Measurements from ENCODE around the gene ACSL3. TPM values are rescaled to one million over a fixed set of nuclear protein-coding genes. Genes with fewer than 3 reads are reported as not detected.

The ACSL3 gene
- total RNA-seq, 1 donor from 2014 or later: 91.5 TPM

GRCh38 chr2:222928335-222928734 is 67.5 kb downstream of the ACSL3 start:
- Histone ChIP-seq H3K27ac (no peak overlapping the region), H3K9me3 (no peaks in the 10 kb centered on the region), H3K4me1 (no peaks in the 10 kb centered on the region), H3K27me3 (no peaks in the 10 kb centered on the region), H3K36me3 (peaks cover 61% of the 10 kb centered on the region), H3K4me3 (no peak overlapping the region)
- intact Hi-C loops (cut with DNase I): no loop called here
- TF ChIP-seq CTCF (IDR thresholded peaks at IDR 0.05): no peak
- no peak for DNase-seq
- ATAC-seq: no peak

GRCh38 chr2:222930862-222931261 is 70.0 kb downstream of the ACSL3 start:
- Histone ChIP-seq H3K4me3 (no peak overlapping the region), H3K27ac (no peak overlapping the region), H3K9me3 (no peaks in the 10 kb centered on the region), H3K36me3 (peaks cover 74% of the 10 kb centered on the region), H3K4me1 (no peaks in the 10 kb centered on the region), H3K27me3 (no peaks in the 10 kb centered on the region)
- TF ChIP-seq CTCF (IDR thresholded peaks at IDR 0.05): no peak
- ATAC-seq (peak; percentile 27), DNase-seq (no peak)
- intact Hi-C loops (cut with DNase I): no loop called here

GRCh38 chr2:222931659-222932058 is 70.8 kb downstream of the ACSL3 start:
- no peak overlapping the region for H3K27ac ChIP-seq
- no peaks in the 10 kb centered on the region for H3K4me1 ChIP-seq
- no peak for TF ChIP-seq CTCF (IDR thresholded peaks at IDR 0.05)
- ATAC-seq: no peak
- intact Hi-C loops (cut with DNase I): no loop called here
- DNase-seq: no peak
- H3K4me3 ChIP-seq: no peak overlapping the region
- no peaks in the 10 kb centered on the region for H3K27me3 ChIP-seq
- H3K9me3 ChIP-seq: no peaks in the 10 kb centered on the region
- H3K36me3 ChIP-seq: peaks cover 78% of the 10 kb centered on the region

GRCh38 chr2:222933458-222933857 is 72.6 kb downstream of the ACSL3 start:
- DNase-seq: no peak
- H3K9me3 ChIP-seq: no peaks in the 10 kb centered on the region
- no peak overlapping the region for H3K27ac ChIP-seq
- peaks cover 61% of the 10 kb centered on the region for H3K36me3 ChIP-seq
- H3K4me1 ChIP-seq: no peaks in the 10 kb centered on the region
- no peak overlapping the region for H3K4me3 ChIP-seq
- intact Hi-C loops (cut with DNase I): no loop called here
- TF ChIP-seq CTCF (IDR thresholded peaks at IDR 0.05): no peak
- ATAC-seq: no peak
- H3K27me3 ChIP-seq: no peaks in the 10 kb centered on the region

GRCh38 chr2:222935688-222936298 is 75.0 kb downstream of the ACSL3 start:
- no peak for TF ChIP-seq CTCF (IDR thresholded peaks at IDR 0.05)
- H3K27ac ChIP-seq: no peak overlapping the region
- no peak overlapping the region for H3K4me3 ChIP-seq
- H3K27me3 ChIP-seq: no peaks in the 10 kb centered on the region
- no peak for ATAC-seq
- DNase-seq: no peak
- no peaks in the 10 kb centered on the region for H3K9me3 ChIP-seq
- no peaks in the 10 kb centered on the region for H3K4me1 ChIP-seq
- intact Hi-C loops (cut with DNase I): no loop called here
- H3K36me3 ChIP-seq: peaks cover 58% of the 10 kb centered on the region

GRCh38 chr2:222936705-222937104 is 75.9 kb downstream of the ACSL3 start:
- no peak for TF ChIP-seq CTCF (IDR thresholded peaks at IDR 0.05)
- intact Hi-C loops (cut with DNase I): no loop called here
- no peak overlapping the region for H3K27ac ChIP-seq
- H3K4me3 ChIP-seq: no peak overlapping the region
- H3K27me3 ChIP-seq: no peaks in the 10 kb centered on the region
- DNase-seq (no peak), ATAC-seq (no peak)
- no peaks in the 10 kb centered on the region for H3K4me1 ChIP-seq
- peaks cover 56% of the 10 kb centered on the region for H3K36me3 ChIP-seq
- H3K9me3 ChIP-seq: no peaks in the 10 kb centered on the region

Measured in upper lobe of right lung (tissue), 1 donor.